ENCODE measurements around the gene LRRC1. TPM values are rescaled to one million over a fixed set of nuclear protein-coding genes. Genes with fewer than 3 reads are reported as not detected.

Gene LRRC1
- total and polyA plus RNA-seq, 2 donors (not counting 3 experiments of a cell fraction or from before 2014, with no cell fraction given): 5.6 to 11.7 TPM

DNA sequence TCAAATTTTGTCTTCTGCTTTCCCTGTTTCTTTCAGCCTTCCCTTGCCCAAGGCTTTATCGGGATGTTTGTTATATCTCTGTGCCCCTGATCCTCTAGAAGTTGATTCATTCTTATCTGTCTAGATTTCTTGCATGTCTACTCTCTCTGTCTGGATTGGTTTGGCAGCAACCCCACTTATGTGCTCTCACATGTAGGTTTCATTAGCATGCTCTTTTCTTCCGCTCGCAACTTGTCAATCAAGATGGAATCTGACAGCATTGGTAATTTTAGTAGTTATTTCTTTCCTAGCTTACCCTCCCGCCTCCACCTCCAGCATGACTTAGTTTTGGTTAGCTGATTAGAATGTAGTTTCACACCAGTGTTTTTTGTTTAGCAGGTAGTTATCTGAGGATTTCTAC is 39.3 kb downstream of the LRRC1 start:
- TF ChIP-seq POLR2A (IDR thresholded peaks at IDR 0.05; ENCODE audit: low read depth, low read length) (no peak), POLR2AphosphoS5 (IDR thresholded peaks at IDR 0.05; ENCODE audit: insufficient read depth, low read depth, low read length) (no peak), FOS (IDR thresholded peaks at IDR 0.05; ENCODE audit: borderline replicate concordance, insufficient read depth, low read length) (no peak), EZH2 (IDR thresholded peaks at IDR 0.05; ENCODE audit: borderline replicate concordance, low read depth, low read length, severe bottlenecking) (no peak), MYC (IDR thresholded peaks at IDR 0.05; ENCODE audit: low read depth, low read length) (no peak), GATA2 (IDR thresholded peaks at IDR 0.05; ENCODE audit: insufficient read depth, insufficient read length, low read depth, low read length) (no peak), JUN (IDR thresholded peaks at IDR 0.05; ENCODE audit: borderline replicate concordance, insufficient read depth, insufficient read length, low read depth) (no peak)
- TF ChIP-seq, protein P1, sequence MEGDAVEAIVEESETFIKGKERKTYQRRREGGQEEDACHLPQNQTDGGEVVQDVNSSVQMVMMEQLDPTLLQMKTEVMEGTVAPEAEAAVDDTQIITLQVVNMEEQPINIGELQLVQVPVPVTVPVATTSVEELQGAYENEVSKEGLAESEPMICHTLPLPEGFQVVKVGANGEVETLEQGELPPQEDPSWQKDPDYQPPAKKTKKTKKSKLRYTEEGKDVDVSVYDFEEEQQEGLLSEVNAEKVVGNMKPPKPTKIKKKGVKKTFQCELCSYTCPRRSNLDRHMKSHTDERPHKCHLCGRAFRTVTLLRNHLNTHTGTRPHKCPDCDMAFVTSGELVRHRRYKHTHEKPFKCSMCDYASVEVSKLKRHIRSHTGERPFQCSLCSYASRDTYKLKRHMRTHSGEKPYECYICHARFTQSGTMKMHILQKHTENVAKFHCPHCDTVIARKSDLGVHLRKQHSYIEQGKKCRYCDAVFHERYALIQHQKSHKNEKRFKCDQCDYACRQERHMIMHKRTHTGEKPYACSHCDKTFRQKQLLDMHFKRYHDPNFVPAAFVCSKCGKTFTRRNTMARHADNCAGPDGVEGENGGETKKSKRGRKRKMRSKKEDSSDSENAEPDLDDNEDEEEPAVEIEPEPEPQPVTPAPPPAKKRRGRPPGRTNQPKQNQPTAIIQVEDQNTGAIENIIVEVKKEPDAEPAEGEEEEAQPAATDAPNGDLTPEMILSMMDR (IDR thresholded peaks at IDR 0.05; ENCODE audit: extremely low read depth in 1 of 2, insufficient read depth in 1 of 2, low read depth in 1 of 2, low read length in 2 of 2): no peak
- TF ChIP-seq, protein P2, sequence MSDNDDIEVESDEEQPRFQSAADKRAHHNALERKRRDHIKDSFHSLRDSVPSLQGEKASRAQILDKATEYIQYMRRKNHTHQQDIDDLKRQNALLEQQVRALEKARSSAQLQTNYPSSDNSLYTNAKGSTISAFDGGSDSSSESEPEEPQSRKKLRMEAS (IDR thresholded peaks at IDR 0.05; ENCODE audit: insufficient read depth, insufficient read length): no peak
- Histone ChIP-seq H2AFZ (ENCODE audit: low read depth, low read length) (no peak overlapping the region), H3K79me2 (ENCODE audit: control insufficient read depth, insufficient read depth, low read length) (peaks cover 27% of the 10 kb centered on the region), H3K27ac (ENCODE audit: insufficient read depth, low read depth, low read length) (no peak overlapping the region), H4K20me1 (replicated peaks; ENCODE audit: control insufficient read depth, extremely low read depth, insufficient read depth, low read length) (peaks cover 2% of the 10 kb centered on the region), H3K9me1 (replicated peaks; ENCODE audit: control insufficient read depth, extremely low read depth, insufficient read depth, low read length) (no peaks in the 10 kb centered on the region), H3K27me3 (ENCODE audit: control insufficient read depth in 2 of 2, insufficient read depth in 2 of 2, low read length in 2 of 2) (no peaks in the 10 kb centered on the region), H3K4me2 (ENCODE audit: insufficient read depth, low read length) (no peak overlapping the region), H3K9ac (replicated peaks; ENCODE audit: extremely low read depth, insufficient read depth, low read length) (no peak overlapping the region), H3K4me1 (ENCODE audit: control insufficient read depth, extremely low read depth, insufficient read depth, low read length) (no peaks in the 10 kb centered on the region), H3K9me3 (replicated peaks; ENCODE audit: control insufficient read depth, insufficient read depth, low read length) (no peaks in the 10 kb centered on the region), H3K36me3 (ENCODE audit: control insufficient read depth in 2 of 2, extremely low read depth in 1 of 2, insufficient read depth in 2 of 2, low read length in 2 of 2) (no peaks in the 10 kb centered on the region), H3K4me3 (replicated peaks in 1 of 3; ENCODE audit: insufficient read depth in 1 of 3, low read depth in 1 of 3, low read length in 3 of 3) (no peak overlapping the region)
- POLR2A ChIA-PET: no interaction called here
- dilution Hi-C loops (cut with MboI; ENCODE audit: extremely low pct_ligation_motif_present, low sequenced_read_pairs): no loop called here
- no peak for DNase-seq (ENCODE audit: low read depth, low spot score)
- intact Hi-C loops (cut with micrococcal nuclease): no loop called here
- FAIRE-seq: no peak
- CTCF ChIA-PET: no interaction called here
- no TSS peak for BruUV-seq (replicated peaks)
